H9 (cell line): ENCODE data around the gene TFCP2. TPM values are rescaled to one million over a fixed set of nuclear protein-coding genes. Genes with fewer than 3 reads are reported as not detected.

ENCODE experiments used
- DNase-seq: peaks from one replicate; pipeline ENCODE4 v3.0.0-alpha.2; 2017
- H2AFZ ChIP-seq: one replicate; pipeline ENCODE4 v1.6.1; 2013; ENCODE audit warnings: mild to moderate bottlenecking, low read length, control low read depth, moderate library complexity
- H2AK5ac ChIP-seq: 2 replicates; pipeline ENCODE4 v1.6.1; 2013; ENCODE audit warnings: low read length, control low read depth, mixed read lengths; ENCODE audit not compliant: insufficient read length
- H2BK120ac ChIP-seq: one replicate; pipeline ENCODE4 v1.6.1; 2013; ENCODE audit warnings: low read depth, mild to moderate bottlenecking, low read length, control low read depth, inconsistent platforms; ENCODE audit not compliant: poor library complexity, severe bottlenecking
- H2BK12ac ChIP-seq: 2 replicates; pipeline ENCODE4 v1.6.1; 2013; ENCODE audit warnings: low read length, control low read depth, mixed read lengths, low read depth; ENCODE audit not compliant: insufficient read length
- H2BK15ac ChIP-seq: 2 replicates; pipeline ENCODE4 v1.6.1; 2013; ENCODE audit warnings: low read depth, low read length, control low read depth
- H2BK20ac ChIP-seq: one replicate; pipeline ENCODE4 v1.6.1; 2013; ENCODE audit warnings: low read depth, mild to moderate bottlenecking, low read length, control low read depth, inconsistent platforms; ENCODE audit not compliant: poor library complexity, severe bottlenecking
- H2BK5ac ChIP-seq: 2 replicates; pipeline ENCODE4 v1.6.1; 2013; ENCODE audit warnings: low read length, control low read depth, mixed read lengths; ENCODE audit not compliant: insufficient read length
- H3K14ac ChIP-seq: 2 replicates; pipeline ENCODE4 v1.6.1; 2013; ENCODE audit warnings: low read length, control low read depth; ENCODE audit not compliant: insufficient read depth
- H3K18ac ChIP-seq: 2 replicates; pipeline ENCODE4 v1.6.1; 2013; ENCODE audit warnings: low read depth, mild to moderate bottlenecking, mixed read lengths, low read length, control low read depth; ENCODE audit not compliant: insufficient read length
- H3K23ac ChIP-seq: 2 replicates; pipeline ENCODE4 v1.6.1; 2013; ENCODE audit warnings: low read length, control low read depth, mixed read lengths, low read depth; ENCODE audit not compliant: insufficient read length
- H3K23me2 ChIP-seq: 2 replicates; pipeline ENCODE4 v1.6.1; 2013; ENCODE audit warnings: low read depth, mild to moderate bottlenecking, mixed read lengths, low read length, control low read depth; ENCODE audit not compliant: insufficient read length, poor library complexity, severe bottlenecking
- H3K27ac ChIP-seq: 2 replicates; pipeline ENCODE4 v1.5.1; 2013; ENCODE audit warnings: low read length, control low read depth, mixed read lengths, low read depth; ENCODE audit not compliant: insufficient read length
- H3K27me3 ChIP-seq: 2 replicates; pipeline ENCODE4 v1.6.1; 2013; ENCODE audit warnings: low read length, control low read depth, inconsistent platforms; ENCODE audit not compliant: insufficient read depth
- H3K4ac ChIP-seq: 2 replicates; pipeline ENCODE4 v1.6.1; 2013; ENCODE audit warnings: low read depth, mild to moderate bottlenecking, control low read depth, inconsistent platforms, low read length, moderate library complexity
- H3K4me1 ChIP-seq: 2 replicates; pipeline ENCODE4 v1.6.1; 2013; ENCODE audit warnings: low read length, control low read depth, inconsistent platforms; ENCODE audit not compliant: insufficient read depth
- H3K4me2 ChIP-seq: 2 replicates; pipeline ENCODE4 v1.6.1; 2013; ENCODE audit warnings: low read length, control low read depth, mixed read lengths; ENCODE audit not compliant: insufficient read length, insufficient read depth
- H3K56ac ChIP-seq: 2 replicates; pipeline ENCODE4 v1.6.1; 2013; ENCODE audit warnings: low read depth, mild to moderate bottlenecking, mixed read lengths, low read length, control low read depth; ENCODE audit not compliant: insufficient read length
- H3K79me1 ChIP-seq: 2 replicates; pipeline ENCODE4 v1.6.1; 2013; ENCODE audit warnings: low read depth, mild to moderate bottlenecking, moderate library complexity, low read length, control low read depth, inconsistent platforms; ENCODE audit not compliant: insufficient read depth, poor library complexity, severe bottlenecking
- H3K79me2 ChIP-seq: 2 replicates; pipeline ENCODE4 v1.6.1; 2013; ENCODE audit warnings: low read length, control low read depth, inconsistent platforms; ENCODE audit not compliant: insufficient read depth
- H3K9ac ChIP-seq: 2 replicates; pipeline ENCODE4 v1.6.1; 2013; ENCODE audit warnings: low read length, control low read depth, mixed read lengths; ENCODE audit not compliant: insufficient read length; ENCODE audit errors: extremely low read depth
- H3K9me3 ChIP-seq: one replicate; pipeline ENCODE4 v1.6.1; 2013; ENCODE audit warnings: low read depth, low read length, inconsistent platforms; ENCODE audit not compliant: control insufficient read depth
- H3T11ph ChIP-seq: one replicate; pipeline ENCODE4 v1.6.1; 2013; ENCODE audit warnings: mild to moderate bottlenecking, low read length, control low read depth, inconsistent platforms
- H4K20me1 ChIP-seq: one replicate; pipeline ENCODE4 v1.6.1; 2013; ENCODE audit not compliant: control insufficient read depth, insufficient read length, insufficient read depth
- H4K5ac ChIP-seq: 2 replicates; pipeline ENCODE4 v1.6.1; 2013; ENCODE audit warnings: low read depth, mild to moderate bottlenecking, mixed read lengths, low read length, control low read depth; ENCODE audit not compliant: insufficient read length
- H4K8ac ChIP-seq: replicated peaks from 2 replicates; pipeline ENCODE4 v1.6.1; 2013; ENCODE audit warnings: low read length, control low read depth, mixed read lengths, low read depth; ENCODE audit not compliant: insufficient read length
- H4K91ac ChIP-seq: 2 replicates; pipeline ENCODE4 v1.6.1; 2013; ENCODE audit warnings: low read depth, mild to moderate bottlenecking, moderate library complexity, mixed read lengths, low read length, control low read depth; ENCODE audit not compliant: insufficient read length
- H3K27ac Mint-ChIP-seq, 3 experiments: 2 replicates in 2 of 3; 3 replicates in 1 of 3; pipeline ENCODE4 v1.8.0; 2020 to 2021; ENCODE audit warnings: mixed read lengths in 3 of 3, mild to moderate bottlenecking in 1 of 3, moderate library complexity in 1 of 3
- H3K27me3 Mint-ChIP-seq: 2 replicates; pipeline ENCODE4 v1.8.0; 2021; ENCODE audit warnings: low read depth, mild to moderate bottlenecking, moderate library complexity, mixed read lengths
- H3K36me3 Mint-ChIP-seq, 3 experiments: 2 replicates in 2 of 3; 3 replicates in 1 of 3; pipeline ENCODE4 v1.8.0; 2020 to 2021; ENCODE audit warnings: low read depth in 3 of 3, mixed read lengths in 3 of 3; ENCODE audit not compliant: insufficient read depth in 1 of 3
- H3K4me1 Mint-ChIP-seq, 2 experiments: 2 replicates each; pipeline ENCODE4 v1.8.0; 2020; ENCODE audit warnings: mixed read lengths in 2 of 2
- H3K4me3 Mint-ChIP-seq, 2 experiments: 2 replicates in 1 of 2; 3 replicates in 1 of 2; pipeline ENCODE4 v1.8.0; 2020 to 2021; ENCODE audit warnings: mild to moderate bottlenecking in 2 of 2, mixed read lengths in 2 of 2, moderate library complexity in 1 of 2
- H3K9me3 Mint-ChIP-seq, 2 experiments: 2 replicates in 1 of 2; 3 replicates in 1 of 2; pipeline ENCODE4 v1.8.0; 2020; ENCODE audit warnings: mild to moderate bottlenecking in 2 of 2, mixed read lengths in 2 of 2, moderate library complexity in 1 of 2
- WGBS: extraction: QIAGEN DNeasy Blood & Tissue Kit; methylation state at CpG from one replicate; pipeline ENCODE4 v1.1.7; 2013; ENCODE audit warnings: missing lambda C conversion rate, low lambda C conversion rate, mixed read lengths; ENCODE audit not compliant: insufficient read length; ENCODE audit errors: extremely low coverage; 5-methylcytosine and 5-hydroxymethylcytosine counted together
- total RNA-seq: library from RNA; stranded (reverse); gene quantifications from 2 replicates; pipeline ENCODE4 v1.2.1, GENCODE V29; 2021
- TF ChIP-seq, protein P1 (sequence below): fragments of 200-600 bp; sonication (generic); conservative IDR thresholded peaks from 3 replicates; pipeline ENCODE4 v1.8.0; 2021; ENCODE audit warnings: antibody characterized with exemption, mild to moderate bottlenecking

TFCP2 gene
- total RNA-seq, 1 experiment from 2014 or later, result 27.1 TPM

GRCh38 chr12:51047655-51048540 lies 125.0 kb downstream of the TFCP2 start, which contains the start of gene LETMD1:
TSS of gene LETMD1 (plus strand) at chr12:51048327. CDS start at chr12:51048357, 30 bp downstream.
- no peak within 1 kb of the TSS for H3K23ac ChIP-seq
- no peak within 1 kb of the TSS for H3T11ph ChIP-seq
- H3K9me3 ChIP-seq, result no peaks in the 10 kb centered on the region
- TF ChIP-seq, protein P1, sequence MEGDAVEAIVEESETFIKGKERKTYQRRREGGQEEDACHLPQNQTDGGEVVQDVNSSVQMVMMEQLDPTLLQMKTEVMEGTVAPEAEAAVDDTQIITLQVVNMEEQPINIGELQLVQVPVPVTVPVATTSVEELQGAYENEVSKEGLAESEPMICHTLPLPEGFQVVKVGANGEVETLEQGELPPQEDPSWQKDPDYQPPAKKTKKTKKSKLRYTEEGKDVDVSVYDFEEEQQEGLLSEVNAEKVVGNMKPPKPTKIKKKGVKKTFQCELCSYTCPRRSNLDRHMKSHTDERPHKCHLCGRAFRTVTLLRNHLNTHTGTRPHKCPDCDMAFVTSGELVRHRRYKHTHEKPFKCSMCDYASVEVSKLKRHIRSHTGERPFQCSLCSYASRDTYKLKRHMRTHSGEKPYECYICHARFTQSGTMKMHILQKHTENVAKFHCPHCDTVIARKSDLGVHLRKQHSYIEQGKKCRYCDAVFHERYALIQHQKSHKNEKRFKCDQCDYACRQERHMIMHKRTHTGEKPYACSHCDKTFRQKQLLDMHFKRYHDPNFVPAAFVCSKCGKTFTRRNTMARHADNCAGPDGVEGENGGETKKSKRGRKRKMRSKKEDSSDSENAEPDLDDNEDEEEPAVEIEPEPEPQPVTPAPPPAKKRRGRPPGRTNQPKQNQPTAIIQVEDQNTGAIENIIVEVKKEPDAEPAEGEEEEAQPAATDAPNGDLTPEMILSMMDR, result peak; percentile 95
- H3K27me3 ChIP-seq, result no peaks in the 10 kb centered on the region
- H4K8ac ChIP-seq, result no peak within 1 kb of the TSS
- no peaks in the 10 kb centered on the region for H3K79me1 ChIP-seq
- no peak within 1 kb of the TSS for H2BK20ac ChIP-seq
- peak within 1 kb of the TSS; percentile 92 for H3K4me2 ChIP-seq
- H3K14ac ChIP-seq, result peak within 1 kb of the TSS; percentile 59; the same call in 1 of the 2 replicates
- DNase-seq, result peak; percentile 97
- H2AFZ ChIP-seq, result no peak within 1 kb of the TSS
- H4K20me1 ChIP-seq, result no peaks in the 10 kb centered on the region
- H2BK5ac ChIP-seq, result no peak within 1 kb of the TSS
- no peak within 1 kb of the TSS for H2BK120ac ChIP-seq
- H3K9me3 Mint-ChIP-seq, result no peaks in the 10 kb centered on the region; a peak in 1 of 5 replicates
- H3K23me2 ChIP-seq, result peaks cover 6% of the 10 kb centered on the region
- peak within 1 kb of the TSS; percentile 88 to 94 for H3K4me3 Mint-ChIP-seq
- peak within 1 kb of the TSS; percentile 68 for H3K9ac ChIP-seq
- no peak within 1 kb of the TSS for H2BK15ac ChIP-seq
- no peak within 1 kb of the TSS for H2AK5ac ChIP-seq
- no peak within 1 kb of the TSS for H3K27ac ChIP-seq
- H3K4ac ChIP-seq, result no peak within 1 kb of the TSS
- H3K18ac ChIP-seq, result peak within 1 kb of the TSS; percentile 60
- WGBS, result no CpG with 5 or more reads among the region's 51 CpGs
- H3K56ac ChIP-seq, result no peak within 1 kb of the TSS
- H3K27me3 Mint-ChIP-seq, result no peaks in the 10 kb centered on the region
- no peaks in the 10 kb centered on the region for H3K79me2 ChIP-seq
- H3K4me1 ChIP-seq, result 0 out of 2 replicates have a peak, but pooled peaks cover 2% of the 10 kb centered on the region
- peak within 1 kb of the TSS; percentile 21 to 95 (median 70); a peak in 6 of 7 replicates for H3K27ac Mint-ChIP-seq
- peaks cover 4 to 9% (median 8%) of the 10 kb centered on the region in 3 experiments; a peak in 5 of 7 replicates for H3K36me3 Mint-ChIP-seq
- peaks cover 11 to 16% of the 10 kb centered on the region in 2 experiments for H3K4me1 Mint-ChIP-seq
- H2BK12ac ChIP-seq, result no peak within 1 kb of the TSS
- H4K5ac ChIP-seq, result no peak within 1 kb of the TSS
- H4K91ac ChIP-seq, result no peak within 1 kb of the TSS

Other genes starting within 250 kb of the TFCP2 start
- not detected in 2 replicates for gene HIGD1C, start 220.6 kb downstream of the TFCP2 start, total RNA-seq
- gene SLC11A2, start 146.8 kb downstream of the TFCP2 start, total RNA-seq, result 45.6 and 47.9 TPM in 2 replicates
- 33.0 and 34.9 TPM in 2 replicates for gene LETMD1, start 124.8 kb downstream of the TFCP2 start, total RNA-seq
- gene CSRNP2, start 89.5 kb downstream of the TFCP2 start, total RNA-seq, result 38.6 and 42.5 TPM in 2 replicates
- 12.0 and 13.3 TPM in 2 replicates for gene POU6F1, start 44.9 kb upstream of the TFCP2 start, total RNA-seq
- 23.6 and 25.8 TPM in 2 replicates for gene DAZAP2, start 65.7 kb upstream of the TFCP2 start, total RNA-seq
- 11.3 and 12.4 TPM in 2 replicates for gene SMAGP, start 97.3 kb upstream of the TFCP2 start, total RNA-seq
- gene BIN2, start 151.0 kb upstream of the TFCP2 start, total RNA-seq, result not detected in 2 replicates
- not detected in 2 replicates for gene CELA1, start 173.5 kb upstream of the TFCP2 start, total RNA-seq
- gene GALNT6, start 218.3 kb upstream of the TFCP2 start, total RNA-seq, result 9.8 and 11.0 TPM in 2 replicates